Astrocyte of the cerebellum (primary cell): ENCODE measurements around the gene HMCN1.

Experiments
- DNase-seq: peaks from one replicate; pipeline ENCODE4 v3.0.0-alpha.2; 2011; ENCODE audit warnings: low read depth
- H3K4me3 ChIP-seq: 2 replicates; pipeline ENCODE4 v1.5.1; 2011; ENCODE audit warnings: mild to moderate bottlenecking, low read depth, low read length, moderate library complexity
- in situ Hi-C: cut with HindIII; loops from 2 replicates; pipeline ENCODE4 v1.10.0; 2017; ENCODE audit warnings: low sequenced_read_pairs
- TF ChIP-seq, protein P1 (sequence below): IDR thresholded peaks from 2 replicates; pipeline ENCODE4 v1.5.1; 2012; ENCODE audit warnings: low read length, low read depth, moderate library complexity, mild to moderate bottlenecking; ENCODE audit errors: missing control alignments

HMCN1 gene

DNA sequence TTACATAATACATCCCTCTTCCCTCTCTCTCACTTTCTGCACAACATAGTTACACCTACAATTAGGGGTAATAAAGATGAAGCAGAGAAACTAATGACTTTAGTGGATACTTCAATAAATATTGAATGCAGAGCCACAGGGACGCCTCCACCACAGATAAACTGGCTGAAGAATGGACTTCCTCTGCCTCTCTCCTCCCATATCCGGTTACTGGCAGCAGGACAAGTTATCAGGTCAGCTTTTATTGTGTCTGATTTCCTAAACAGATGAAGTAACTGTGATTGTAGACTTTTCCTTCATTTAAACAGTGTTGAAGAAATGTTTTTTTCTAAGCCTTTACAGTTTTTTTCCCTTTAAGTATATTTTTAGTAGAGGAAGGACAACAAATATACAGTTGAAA is 359.2 kb downstream of the HMCN1 start:
- in situ Hi-C loops: no loop called here
- DNase-seq: no peak
- no peak overlapping the region for H3K4me3 ChIP-seq
- TF ChIP-seq, protein P1, sequence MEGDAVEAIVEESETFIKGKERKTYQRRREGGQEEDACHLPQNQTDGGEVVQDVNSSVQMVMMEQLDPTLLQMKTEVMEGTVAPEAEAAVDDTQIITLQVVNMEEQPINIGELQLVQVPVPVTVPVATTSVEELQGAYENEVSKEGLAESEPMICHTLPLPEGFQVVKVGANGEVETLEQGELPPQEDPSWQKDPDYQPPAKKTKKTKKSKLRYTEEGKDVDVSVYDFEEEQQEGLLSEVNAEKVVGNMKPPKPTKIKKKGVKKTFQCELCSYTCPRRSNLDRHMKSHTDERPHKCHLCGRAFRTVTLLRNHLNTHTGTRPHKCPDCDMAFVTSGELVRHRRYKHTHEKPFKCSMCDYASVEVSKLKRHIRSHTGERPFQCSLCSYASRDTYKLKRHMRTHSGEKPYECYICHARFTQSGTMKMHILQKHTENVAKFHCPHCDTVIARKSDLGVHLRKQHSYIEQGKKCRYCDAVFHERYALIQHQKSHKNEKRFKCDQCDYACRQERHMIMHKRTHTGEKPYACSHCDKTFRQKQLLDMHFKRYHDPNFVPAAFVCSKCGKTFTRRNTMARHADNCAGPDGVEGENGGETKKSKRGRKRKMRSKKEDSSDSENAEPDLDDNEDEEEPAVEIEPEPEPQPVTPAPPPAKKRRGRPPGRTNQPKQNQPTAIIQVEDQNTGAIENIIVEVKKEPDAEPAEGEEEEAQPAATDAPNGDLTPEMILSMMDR: no peak

DNA sequence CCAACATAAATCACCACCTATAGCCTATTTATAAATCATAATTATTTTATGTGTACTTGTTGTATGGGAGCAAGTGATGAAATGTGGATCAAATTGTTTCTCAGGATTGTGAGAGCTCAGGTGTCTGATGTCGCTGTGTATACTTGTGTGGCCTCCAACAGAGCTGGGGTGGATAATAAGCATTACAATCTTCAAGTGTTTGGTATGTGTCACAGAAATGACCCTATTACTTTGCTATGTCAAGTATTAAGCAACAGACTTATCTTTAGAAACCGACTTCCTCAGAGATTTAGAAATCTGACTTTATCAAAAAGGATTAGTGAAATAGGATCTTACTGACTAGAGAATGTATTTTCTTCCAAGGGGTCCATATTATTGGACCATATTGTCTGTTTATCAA is 360.0 kb downstream of the HMCN1 start:
- H3K4me3 ChIP-seq: no peak overlapping the region
- TF ChIP-seq, protein P1: no peak
- in situ Hi-C loops: no loop called here
- DNase-seq: no peak

DNA sequence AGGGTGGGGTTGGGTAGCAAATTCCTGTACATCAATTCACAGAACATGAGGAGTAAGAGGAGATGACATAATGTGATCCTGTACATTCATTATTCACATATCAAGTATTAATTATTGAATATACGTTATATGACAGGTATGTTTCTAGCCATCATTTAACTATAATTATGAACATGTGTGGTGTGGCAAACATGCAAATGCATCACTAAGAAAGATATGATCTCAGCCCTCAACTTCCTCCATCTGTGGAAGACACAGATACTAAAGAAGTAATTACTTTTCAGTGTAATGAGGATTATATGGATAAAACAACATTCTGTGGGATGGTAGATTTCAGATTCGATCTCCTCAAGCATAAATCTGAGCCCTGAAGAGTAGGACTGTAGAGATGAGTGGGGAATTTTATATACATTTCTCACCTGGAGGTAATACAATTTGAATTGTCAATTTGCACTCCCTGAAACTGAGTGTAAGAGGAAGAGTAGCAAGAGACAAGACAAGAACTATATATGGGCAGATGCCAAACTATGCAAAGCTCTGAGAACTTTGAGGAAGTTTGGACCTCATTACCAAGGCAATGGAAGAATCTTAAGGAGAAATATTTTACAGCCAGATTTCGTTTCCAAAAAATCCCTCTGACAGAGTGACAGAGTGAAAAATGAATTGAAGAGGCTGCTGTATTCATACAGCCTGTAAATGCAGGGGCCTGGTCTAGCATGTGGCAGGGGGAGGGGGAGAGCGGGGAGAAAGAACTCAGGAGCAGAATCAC is 365.3 kb downstream of the HMCN1 start:
- no peak overlapping the region for H3K4me3 ChIP-seq
- in situ Hi-C loops: loop anchor here (5.0 kb wide), 1 partner anchor 37 kb away; no protein-coding TSS in a partner anchor
- DNase-seq: no peak
- TF ChIP-seq, protein P1: no peak

DNA sequence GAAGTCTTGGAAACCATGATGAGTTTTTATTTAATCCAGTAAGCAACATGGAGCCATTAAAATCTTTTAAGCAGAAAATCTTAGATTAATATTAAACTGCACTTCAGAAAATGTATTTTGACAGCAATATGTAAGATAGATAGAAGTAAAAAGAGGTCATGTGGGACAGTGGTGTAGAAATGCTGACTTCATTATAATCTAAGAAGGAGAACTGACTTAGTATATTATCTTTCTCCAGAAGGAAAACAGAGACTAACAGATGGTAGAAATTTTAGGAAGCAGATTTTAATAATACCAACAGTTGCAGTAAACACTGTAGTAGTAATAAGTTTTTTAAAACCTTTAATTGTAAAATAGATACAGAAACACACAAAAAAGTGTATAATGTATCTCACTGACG is 367.9 kb downstream of the HMCN1 start:
- in situ Hi-C loops: no loop called here

DNA sequence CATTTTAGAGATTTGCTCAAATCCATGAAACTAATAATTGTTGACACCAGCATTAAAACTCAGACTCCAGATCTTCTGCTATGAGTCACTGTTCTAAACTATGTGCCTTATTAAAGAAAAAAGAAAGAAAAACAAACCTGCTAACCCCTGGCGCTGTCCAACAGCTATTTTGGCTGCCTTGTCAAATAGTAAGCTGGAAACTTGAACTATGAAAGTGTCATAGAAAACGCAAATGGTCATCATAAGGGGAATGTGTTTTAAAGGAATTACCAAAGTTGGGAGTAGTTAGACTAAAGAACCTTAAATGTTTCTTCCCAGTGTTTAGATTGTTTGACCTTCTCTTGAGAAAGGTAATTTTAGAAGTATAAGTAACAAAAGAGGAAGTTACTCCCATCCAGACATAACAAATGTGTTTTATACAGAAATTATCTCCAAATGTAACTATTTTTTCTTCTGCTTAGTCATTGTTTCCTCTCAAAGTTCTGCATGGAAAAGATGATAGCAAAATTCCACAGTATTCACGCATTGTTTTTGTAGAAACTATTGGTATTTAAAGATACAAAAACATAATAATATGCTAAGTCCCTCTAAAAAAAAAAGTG is 368.5 kb downstream of the HMCN1 start:
- DNase-seq: peak; percentile 89
- TF ChIP-seq, protein P1: no peak
- in situ Hi-C loops: no loop called here
- no peak overlapping the region for H3K4me3 ChIP-seq

More for the DNA sequence above, 367.9 kb downstream of the HMCN1 start:
- TF ChIP-seq, protein P1: no peak
- DNase-seq: no peak
- H3K4me3 ChIP-seq: no peak overlapping the region

DNA sequence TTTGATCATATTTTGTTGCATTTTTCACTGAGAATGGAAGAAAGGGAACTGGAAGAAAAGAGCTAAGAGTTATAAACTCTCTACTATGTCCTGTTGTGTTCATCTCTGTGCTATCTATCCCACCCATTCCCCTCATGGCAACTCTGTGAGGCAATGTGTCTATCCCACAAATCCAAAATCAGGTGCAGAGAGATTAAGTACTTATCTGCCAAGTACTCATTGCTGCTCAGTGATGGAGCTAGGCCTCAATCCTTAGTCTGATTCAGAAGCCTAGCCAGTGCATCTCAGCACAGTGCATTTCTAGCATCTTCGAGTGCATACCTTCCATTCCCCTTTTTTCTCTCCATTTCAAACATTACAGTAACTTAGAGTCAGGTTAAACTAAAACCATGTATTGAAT is 370.3 kb downstream of the HMCN1 start:
- DNase-seq: no peak
- TF ChIP-seq, protein P1: no peak
- in situ Hi-C loops: no loop called here
- H3K4me3 ChIP-seq: no peak overlapping the region
